GM18508 (cell line): ENCODE measurements around the gene CARD19.
"Not testable (repeated sequence)": the region's sequence is repeated elsewhere in the genome, so short reads cannot be mapped to it uniquely, and the experiment has no call there.

ENCODE experiments used
- ATAC-seq: cut with Tn5 transposase; IDR thresholded peaks from one replicate; pipeline ENCODE4 v1.9.1; 2021; ENCODE audit warnings: moderate number of reproducible peaks; ENCODE audit not compliant: insufficient read depth, unreplicated experiment

The CARD19 gene

DNA sequence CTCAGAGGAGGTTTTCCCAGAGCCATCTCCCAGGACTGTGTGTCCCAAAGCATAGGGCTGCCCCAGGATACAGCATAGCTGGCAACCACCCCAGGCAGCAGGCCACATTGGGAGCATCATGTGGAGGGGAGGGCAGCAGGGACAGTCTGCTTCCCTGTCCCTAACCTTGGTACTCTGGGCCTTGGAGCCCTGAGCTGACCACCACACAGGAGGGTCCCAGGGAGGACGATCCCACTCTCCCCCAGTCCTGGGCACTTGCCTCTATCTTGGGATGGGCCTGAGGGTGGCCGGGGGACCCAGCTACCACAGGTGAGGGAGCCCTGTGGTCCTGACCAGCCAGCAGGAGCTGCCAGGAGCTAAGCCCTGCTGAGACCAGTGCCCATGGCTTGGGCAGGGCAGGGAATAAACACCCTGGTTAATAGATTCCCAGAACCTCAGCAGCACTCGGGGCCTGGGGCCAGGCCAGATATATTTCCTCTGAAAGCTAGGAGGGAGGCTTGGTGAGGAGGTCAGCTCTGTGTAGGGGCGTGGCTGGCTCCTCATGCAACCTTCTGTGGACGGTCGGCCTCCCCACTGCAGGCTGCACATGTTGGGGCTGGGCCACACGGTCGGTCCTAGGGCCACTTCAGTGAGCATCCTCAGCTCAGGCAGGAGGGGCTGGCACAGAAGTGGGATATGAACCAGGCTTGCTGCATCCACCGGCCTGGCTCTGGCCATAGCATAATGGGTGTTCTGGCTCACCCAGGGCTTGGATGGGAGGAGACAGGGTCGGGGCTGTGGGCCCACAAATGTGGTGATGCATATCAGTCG, 33.9 kb downstream of the CARD19 start:
- ATAC-seq, result no peak

DNA sequence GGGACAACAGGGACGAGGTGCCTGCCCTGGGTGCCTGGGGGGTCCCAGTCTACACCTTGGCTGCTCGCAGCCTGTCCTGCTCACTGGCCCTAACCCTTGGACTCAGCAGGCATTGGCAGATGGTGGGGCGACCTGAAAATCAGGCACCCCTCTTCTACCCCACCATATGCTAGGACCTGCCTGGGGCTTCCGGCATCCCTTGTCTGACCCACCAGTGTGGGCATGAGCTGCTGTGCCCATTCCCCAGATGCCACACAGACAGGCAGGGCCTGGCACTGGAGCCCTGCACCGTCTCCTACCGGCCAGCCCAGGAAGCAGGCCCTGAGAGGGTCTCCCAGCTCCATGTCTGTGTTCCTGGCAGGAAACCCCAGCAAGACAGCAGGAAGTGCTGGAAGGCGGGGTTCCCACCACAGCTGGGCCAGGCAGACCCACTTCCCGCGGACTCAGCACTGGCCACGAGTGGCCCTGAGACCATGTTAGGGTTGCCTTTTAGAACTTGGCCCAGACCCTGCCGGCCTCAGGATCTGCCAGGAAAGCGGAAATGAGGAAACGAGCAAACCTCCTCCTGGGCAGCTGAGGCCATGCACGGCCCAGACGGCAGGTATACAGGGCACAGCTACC, 35.0 kb downstream of the CARD19 start:
- ATAC-seq, result no peak

DNA sequence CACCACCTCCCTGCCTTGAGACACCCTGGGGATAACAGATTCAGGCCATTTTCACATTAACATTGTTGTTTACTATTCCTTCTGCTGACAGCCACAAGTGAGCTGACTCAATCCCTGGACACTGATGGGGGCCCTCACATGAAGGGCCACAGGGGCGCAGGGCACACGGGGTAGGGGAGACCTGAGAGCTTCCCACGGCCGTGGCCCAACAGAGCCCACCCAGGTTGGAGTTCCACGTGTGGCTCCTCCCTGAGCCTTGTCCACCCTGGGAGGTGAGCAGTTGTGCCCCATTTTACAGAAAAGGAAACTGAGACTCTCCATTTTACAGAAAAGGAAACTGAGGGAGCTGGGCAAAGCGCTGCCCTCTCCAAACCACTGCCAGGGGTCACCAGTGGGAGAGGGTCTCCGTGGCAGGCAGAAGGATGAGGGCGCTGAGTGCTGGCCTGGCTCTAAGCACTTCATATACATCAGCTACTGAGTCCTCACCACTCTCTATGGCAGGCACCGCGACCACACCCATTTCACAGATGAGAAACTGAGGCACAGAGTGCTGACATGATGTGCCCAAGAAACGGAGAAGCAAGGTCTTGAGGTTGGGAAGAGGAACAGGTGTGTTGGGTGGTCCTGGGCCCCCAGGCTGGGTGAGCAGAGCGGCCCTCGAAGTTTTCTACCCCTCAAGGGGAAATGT, 35.7 kb downstream of the CARD19 start:
- no peak for ATAC-seq

DNA sequence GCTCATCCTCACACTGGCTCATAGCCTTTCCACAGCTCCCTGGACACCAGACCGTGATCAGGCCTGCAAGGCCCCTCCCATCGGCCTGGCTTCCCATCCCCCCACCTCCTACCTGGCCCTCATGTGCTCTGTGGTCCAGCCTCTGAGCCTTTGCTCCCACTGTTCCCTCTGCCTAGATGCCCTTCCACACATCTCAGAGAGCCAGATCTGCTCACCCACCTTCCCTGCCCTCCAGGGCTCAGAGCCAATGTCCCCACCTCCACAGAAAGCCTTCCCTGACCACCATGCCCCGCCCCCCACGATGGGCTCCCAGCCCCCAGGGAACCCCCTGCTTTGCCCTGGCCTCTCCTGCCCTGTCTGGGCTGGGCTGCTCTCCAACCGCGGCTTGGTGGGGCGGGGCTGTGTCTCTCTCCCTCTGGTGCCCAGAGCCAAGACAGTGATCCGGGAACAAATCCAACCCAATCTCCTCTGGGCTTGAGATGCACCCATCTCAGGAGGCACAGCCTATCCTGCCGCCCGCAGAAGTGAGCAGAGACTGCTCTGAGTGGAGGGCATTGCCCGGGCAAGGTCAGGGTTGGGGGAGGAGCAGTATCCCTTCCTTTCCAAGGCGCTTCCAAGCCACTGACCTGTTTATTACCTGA, 36.4 kb downstream of the CARD19 start:
- ATAC-seq, result no peak

DNA sequence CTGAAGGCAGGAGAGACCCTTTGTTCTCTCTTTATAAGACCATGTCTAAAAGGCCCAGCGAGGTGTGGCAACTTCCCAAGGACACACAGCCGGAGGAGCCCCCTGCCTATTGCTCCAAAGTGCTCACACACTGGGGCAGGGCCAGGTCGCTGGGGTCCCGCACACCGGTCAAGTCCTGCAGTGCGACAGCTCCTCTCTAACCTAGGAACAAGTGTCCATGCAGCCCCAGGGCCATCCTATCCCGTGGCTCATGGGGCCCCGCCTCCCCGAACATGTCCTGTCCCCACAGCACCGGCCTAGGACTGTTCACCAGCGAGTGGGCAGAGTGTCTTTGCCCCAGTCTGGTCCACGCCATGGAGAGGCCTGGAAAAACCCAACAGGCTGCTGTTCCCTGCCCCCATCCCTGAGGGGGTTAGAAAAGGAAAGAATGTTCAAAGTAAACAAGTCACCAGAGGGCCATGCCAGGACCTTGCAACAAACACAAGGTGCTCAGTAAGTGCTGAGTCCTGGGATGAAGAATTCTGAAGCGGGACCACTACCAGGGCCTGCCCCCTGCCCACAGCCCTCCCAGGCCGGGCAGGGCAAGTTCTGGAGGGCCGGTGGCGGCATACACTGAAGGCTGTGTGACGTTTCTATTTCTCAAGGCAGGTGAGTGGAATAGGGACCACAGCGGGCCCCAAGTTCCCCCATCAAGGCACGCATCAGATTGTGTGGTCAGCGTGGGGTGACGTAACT, 37.1 kb downstream of the CARD19 start:
- ATAC-seq, result peak; percentile 32

DNA sequence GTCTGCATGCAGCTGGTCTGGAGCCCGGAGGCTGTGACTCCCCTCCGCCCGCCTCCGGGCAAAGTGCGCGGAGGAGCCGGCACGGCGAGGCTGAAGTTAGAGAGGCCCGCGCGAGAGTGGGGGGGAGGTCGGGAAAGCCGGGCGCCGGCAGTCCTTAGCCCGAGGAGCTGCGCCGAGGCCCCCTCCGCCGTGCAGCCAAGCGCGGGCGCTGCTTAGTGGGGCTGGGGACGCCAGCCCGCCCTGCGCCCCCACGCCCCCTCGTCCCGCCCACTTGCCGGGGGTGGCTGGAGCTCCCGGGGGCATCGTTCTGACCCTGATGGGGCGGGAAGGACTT, 37.6 kb downstream of the CARD19 start:
- ATAC-seq, result peak; percentile 10

DNA sequence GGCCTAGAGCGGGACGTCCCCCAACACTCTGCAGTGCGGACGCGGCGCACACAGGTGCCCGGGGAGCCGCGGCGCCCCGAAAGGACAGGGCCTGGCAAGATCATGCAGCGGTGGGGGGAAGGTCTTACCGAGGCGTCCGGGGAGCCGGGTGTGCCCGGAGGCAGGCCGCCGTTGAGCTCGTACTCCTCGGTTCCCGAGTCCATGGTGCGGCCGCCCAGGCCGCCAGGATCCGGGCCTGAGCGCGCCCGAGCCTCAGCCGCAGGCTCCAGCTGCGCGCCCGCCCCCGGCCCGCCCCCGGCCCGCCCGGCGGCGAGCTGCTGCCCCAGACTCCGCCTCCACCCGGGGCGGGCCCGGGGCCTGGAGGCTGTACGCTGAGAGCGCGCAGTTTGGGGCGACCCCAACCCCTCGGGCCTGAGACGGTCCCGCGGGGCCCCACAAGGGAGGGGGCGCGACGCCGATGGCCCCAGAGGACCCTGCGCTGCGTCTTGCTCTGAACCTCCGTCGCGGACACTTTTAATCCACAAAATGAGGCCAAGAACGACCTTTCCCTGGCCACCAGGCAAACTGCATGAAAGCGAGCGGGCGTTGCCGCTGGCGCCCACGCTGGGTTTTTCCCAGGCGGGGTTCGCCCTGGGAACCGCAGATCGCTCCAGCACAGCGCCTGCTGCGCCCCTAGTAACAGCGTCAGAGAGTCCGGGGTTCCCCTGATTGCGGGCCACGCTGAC, 38.2 kb downstream of the CARD19 start, which contains the start of gene NINJ1:
NINJ1 (minus strand) TSS at position 237 of the 725 bp plus-strand sequence; CDS start at position 203, 34 bp downstream.
- ATAC-seq, result peak; percentile 38

DNA sequence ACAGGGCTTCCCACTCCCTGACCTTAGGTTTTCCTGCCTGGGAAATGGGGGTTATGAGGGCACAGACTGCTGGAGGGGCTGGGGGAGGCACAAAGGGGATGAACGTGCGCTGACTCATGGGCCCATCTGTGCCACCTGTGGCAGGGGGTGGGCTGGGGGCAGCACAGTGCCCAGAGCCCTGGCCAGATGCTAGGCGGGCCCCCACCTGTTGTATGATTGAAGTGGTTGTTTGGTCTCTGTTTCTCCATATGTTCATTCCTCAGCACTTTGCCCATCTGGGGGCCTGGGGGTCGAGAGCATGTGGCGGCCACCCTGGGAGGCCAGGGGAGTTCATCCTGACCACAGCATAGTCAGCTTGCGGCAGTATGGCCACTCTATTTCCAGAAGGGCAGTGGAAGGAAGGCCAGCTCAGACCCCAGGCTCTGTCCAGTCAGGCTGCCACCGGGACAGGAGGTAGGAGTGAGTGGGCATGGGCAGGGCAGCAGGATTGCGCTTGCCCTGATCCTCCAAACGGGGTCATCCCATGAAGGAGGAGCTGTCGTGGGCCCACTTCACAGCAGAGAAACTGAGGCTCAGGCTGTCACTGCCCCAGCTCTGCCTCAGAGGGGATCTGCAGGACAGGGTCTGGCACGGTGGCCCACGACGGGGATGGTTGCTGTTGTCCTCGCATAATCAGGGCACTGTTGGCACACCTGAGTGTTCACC, 38.9 kb downstream of the CARD19 start:
- ATAC-seq, result no peak

DNA sequence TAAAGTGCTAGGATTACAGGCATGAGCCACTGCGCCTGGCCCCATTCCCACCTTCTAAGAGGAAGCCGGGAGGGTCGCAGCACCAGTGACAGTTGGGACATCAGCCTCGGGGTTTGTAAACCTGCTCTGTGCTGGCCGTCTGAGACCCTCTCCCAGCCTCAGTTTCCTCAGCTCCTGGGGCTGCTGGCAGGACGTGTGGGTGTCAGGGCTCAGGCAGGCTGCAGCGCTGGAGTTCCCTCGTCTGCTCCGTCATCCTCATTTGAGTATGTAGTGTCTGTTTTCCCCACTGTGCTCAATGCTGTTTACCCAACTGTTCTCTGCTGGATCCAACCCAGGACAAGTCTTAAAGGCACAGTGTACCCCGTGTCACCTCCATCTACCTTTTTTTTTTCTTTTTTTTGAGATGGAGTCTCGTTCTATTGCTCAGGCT, 40.0 kb downstream of the CARD19 start:
- no peak for ATAC-seq

DNA sequence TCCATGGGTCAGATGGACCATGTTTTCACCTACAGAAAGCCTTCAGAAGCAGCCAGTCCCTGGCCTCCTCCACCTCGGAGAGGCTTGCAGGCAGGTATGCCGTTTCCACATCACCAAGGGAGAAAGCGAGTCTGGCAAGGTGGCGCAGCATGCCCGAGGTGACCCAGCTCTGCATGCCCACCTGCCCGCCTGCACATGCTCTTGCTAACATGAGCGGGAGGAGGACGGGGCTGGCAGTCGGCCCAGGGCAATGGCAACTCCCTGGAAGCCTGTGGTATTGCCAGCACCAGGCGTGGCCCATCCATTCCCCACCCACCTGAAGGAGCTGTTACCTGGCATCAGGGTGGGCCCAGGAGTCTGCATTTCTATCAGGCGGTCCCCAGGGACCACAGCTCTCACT, 41.3 kb downstream of the CARD19 start:
- ATAC-seq, result no peak

DNA sequence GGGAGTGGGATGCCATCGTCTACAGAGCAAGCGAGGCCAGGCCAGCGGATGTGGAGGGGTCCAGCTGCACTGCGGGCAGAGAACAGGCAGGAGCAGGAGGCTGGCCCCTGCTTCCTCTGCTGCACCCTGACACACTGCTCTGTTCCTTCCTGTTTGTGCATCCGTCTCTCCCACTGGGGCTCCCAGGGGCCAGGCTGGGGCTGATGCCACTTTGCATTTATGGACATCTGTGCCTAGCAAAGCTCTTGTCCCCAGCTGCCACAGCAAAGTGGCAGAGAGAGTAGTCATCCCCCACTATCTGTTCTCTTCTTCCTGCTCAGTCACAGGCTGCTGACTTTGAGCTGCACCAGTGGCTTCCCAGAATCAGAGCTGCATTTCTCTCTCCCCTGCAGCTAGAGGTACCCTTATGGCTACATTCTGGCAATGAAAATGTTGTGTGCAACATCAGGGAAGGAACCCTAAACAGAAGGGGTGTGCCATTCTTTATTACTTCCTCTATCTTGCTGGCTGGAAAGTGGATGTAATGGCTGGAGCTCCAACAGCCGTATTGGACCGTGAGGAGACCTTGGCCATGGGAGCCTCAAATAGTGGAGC, 42.3 kb downstream of the CARD19 start:
- ATAC-seq, result no peak

DNA sequence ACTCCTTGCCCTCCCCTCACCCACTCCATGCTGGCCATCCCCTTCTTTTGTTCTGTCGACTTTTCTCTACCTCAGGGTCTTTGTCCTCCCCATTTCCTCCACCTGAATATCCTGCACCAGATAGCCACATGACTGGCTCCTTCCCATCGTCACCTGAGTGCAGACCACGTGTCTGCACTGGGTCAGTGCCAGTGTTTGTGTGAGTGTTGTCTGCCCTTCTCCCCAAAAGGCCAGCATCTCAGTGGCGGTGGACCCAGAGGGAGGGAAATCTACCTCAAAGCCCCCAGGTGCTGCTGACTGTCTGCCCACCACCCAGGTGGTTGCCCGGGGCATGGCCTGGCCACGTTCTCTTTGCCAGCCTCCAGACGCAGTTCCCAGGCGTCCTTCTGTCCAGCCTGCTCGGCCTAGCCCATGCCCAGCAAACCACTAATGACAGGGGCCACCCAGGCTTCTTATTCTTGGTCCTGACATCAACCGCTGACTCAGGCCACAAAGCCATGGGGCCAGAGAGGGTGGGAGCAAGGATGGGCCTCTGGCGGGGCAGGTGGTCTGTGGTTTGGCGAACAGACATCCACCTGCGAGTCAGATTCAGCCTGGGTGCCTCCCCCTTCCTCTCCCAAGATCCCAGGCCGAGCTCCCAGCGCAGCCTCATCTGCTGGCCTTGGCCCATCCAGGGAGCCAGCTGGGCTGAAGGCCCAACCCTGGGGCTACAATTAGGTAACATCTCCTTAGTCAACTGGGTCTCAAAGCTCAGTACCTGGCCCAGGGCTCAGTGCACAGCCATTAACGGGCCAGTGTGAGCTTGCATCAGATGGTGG, 43.6 kb downstream of the CARD19 start:
- no peak for ATAC-seq

DNA sequence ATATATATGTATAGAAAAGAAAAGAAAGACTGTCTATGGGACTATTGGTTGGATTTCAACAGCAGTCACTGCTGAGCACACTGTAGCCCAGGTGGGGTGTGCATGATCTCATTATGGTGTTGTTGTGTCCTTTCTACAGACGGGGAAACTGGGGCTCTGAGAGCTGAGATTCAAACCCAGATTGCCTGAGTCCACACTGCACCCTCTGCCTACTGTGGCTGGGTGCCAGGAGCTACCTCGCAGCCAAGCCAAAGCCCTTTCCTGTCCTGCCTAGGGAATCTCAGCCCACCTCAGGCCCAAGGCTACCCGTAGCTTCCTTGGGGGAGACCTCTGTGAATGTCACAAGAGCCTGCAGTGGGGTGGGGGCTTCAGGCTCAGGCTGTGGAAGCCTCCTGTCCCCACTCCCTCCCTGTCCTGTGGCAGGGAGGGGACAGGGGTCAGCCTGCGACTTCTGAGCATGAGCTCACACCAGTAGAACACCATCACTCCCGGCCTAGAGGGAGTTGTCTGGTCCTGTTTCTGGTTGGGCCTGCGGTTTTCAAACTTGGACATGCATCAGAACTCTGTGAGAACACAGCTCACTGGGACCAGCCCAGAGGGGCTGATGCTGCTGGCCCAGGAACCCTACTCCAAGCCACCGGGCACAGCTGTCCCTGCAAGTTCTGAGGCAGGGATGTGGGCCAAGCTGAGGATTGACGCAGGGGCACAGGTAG, 45.9 kb downstream of the CARD19 start:
- no peak for ATAC-seq

DNA sequence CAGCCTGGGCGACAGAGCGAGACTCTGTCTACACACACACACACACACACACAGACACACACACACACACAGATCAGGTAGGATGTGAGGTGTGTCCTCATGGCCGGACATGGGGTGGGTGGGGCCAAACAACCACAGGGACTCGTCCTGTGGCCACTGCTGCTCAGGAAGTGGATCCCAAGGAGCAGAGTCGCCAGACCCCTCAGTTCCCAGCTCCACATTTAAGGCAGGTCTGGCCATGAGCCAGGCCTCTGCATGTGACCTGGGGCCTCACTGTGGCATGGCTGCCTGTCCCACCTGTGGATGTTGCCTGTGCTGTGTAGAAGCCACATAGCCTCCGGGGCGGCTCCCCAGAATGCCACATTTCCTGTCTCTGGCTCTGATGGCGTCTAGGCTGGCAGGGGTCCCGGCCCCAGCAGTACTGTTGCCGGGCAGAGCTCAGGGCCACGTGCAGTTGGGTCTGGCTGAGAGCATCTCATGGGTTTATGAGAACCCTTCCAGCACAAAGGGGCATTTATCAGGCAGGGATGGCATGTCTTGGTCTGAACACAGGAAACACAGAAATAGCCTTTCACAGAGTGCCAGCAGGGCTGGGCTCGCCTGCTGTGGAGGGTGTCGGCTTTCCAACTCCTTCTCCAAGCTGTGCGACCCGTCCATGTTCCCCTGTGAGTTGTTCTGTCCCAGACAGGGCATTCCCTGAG, 48.0 kb downstream of the CARD19 start:
- ATAC-seq, result no peak

DNA sequence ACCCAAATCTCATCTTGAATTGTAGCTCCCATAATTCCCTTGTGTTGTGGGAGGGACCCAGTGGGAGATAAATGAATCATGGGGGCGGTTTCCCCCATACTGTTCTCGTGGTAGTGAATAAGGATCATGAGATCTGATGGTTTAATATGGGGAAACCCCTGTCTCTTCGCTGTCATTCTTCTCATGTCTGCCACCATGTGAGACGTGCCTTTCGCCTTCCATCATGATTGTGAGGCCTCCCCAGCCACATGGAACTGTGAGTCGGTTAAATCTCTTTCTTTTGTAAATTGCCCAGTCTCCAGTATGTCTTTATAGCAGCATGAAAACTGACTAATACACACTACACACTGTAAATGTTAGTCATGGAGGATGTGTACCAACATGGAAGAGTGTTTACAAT, 50.7 kb downstream of the CARD19 start:
- ATAC-seq, result not testable (repeated sequence)

DNA sequence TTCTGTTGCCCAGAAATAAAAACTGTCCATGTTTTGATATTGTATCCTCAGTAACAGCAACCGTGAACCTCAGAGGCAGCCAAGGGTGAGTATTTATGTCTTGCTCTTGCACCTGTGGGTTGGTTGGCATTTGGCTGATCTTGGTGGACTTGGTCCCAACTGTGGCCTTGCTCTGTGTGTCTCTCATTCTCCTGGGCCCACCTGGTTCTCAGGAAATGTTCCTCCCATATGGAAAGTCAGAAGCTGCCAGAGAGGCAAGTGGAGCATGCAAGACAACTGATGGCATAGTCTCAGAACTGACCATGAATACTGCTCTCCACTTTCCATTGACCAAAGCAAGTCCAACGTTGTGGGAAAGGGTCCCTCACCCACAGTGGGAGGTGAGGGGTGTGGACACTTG, 51.6 kb downstream of the CARD19 start:
- no peak for ATAC-seq

DNA sequence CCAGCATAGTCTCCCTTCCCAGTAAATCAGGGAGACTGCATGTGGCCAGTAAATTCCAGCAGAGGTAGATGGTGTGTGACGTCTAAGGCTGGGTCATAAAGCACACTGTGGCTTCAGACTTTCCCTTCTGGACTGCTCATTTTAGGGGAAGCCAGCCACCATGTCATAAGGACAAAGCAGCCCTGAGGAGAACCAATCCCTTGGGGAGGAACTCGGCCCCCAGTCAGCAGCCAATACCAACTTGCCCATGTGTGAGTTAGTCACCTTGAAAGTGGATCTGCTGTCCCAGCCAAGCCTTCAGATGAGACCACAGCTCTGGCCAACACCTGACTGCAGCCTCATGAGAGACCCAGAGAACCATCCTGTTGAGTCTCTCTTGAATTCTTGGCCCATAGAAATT, 52.7 kb downstream of the CARD19 start:
- ATAC-seq, result no peak
